NCI-H748 (cell line): ENCODE measurements around the gene UCP2.
"Not testable (repeated sequence)": the region's sequence is repeated elsewhere in the genome, so short reads cannot be mapped to it uniquely, and the experiment has no call there.

Experiments
- DNase-seq: peaks from one replicate; lab custom pipeline; 2025; ENCODE audit not compliant: unreplicated experiment; lab: John Stamatoyannopoulos, UW

Gene UCP2

GRCh38 chr11:73996161-73996747 is 13.6 kb upstream of the UCP2 start:
- DNase-seq = no peak

- no peak for DNase-seq
Measured at GRCh38 chr11:73995731-73996130, 13.1 kb upstream of the UCP2 start.

- DNase-seq = no peak
Measured at GRCh38 chr11:73995247-73995646, 12.6 kb upstream of the UCP2 start.

DNA sequence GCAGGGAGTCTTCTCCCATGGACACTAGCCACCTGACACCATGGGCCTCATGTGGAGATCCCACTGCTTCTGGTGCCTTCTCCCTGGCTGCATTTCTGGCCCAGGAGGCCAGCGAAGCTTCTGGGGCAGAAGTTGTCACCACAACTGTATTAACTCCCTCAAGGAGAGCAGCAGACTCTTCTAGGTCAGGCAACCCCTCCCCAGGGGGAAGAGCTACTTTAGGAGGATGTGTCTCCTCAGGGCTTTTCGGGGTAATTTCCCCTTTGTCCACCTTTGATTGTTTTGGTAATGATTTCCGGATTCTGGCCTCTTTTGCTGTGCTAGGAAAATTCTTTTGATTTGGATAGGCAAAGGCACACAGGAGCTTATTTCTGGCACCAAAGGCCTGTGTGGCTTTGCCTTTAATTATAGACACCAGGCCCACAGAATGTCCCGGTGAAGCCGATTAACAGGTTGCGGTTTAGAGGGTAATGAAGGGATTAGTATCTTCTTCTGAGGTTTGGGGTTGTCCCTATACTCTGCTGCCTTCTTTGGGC is 8.9 kb upstream of the UCP2 start:
- DNase-seq = no peak

GRCh38 chr11:73990730-73991129 is 8.1 kb upstream of the UCP2 start:
- no peak for DNase-seq

DNA sequence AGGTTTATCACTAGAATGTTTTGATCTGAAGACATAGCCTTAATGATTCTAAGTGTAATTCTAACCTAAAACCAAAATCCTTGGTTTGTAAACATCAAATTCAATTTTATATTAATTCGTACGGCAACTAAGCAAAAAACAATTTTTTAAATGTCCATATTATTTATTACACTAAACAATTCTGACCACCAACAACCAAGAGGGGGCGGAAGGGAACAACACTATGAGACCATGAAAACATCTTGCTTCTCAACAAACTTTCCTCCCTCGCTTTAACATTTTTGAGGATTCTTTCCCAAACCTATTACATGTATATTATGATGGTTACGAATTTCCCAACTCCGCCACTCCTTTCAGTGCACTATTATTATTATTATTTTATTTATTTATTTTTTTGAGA is 6.5 kb upstream of the UCP2 start:
- no peak for DNase-seq

- DNase-seq = no peak
Measured at GRCh38 chr11:73988227-73988626, 5.6 kb upstream of the UCP2 start.

DNA sequence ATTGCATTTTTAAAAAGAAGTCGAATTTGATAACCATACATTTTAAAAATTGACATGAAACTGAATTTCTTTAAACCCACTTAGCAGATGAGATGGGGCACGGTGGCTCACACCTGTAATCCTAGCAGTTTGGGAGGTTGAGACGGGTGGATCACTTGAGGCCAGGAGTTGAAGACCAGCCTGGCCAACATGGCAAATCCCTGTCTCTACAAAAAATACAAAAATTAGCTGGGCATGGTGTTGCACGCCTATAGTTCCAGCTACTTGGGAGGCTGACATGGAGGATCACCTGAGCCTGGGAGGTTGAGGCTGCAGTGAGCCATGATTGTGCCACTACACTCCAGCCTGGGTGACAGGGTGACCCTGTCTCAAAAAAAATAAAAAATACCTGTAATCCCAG is 3.0 kb upstream of the UCP2 start:
- not testable (repeated sequence) for DNase-seq

DNA sequence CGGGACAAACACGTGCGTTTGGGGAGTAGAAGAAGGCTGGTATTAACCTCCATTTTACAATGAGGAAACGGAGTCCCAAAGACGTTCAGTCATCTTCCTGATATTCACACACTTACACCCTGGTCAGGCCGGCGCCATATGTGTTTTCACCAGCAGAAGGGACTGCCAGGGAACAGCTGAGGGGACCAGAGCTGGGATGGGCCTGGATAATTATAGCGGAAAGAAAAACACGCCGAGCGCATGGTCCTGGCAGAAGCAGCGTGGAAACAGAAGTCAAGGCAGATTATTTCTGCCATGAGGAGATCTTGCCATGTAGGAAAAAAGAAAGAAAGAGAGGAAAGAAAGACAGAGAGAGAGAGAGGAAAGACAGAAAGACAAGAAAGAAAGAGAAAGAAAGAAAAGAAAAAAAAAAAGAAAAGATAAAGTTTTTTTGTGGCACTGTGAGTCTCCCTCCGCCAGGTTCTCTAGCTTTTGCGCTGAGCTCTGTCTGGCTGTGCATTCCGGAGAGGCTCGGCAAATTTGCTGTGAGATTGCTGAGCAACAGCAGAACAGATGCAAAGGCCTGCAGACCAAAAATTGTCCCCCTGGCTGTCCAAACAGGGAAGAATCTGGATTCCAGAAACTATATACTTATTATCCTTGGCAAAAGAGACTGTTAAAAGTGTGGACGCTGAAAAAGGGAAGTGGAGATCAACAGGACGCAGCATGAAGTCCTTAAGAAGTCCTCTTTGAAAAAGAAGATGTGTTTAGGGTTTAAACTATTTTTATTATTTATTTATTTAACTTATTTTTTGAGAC is 1.3 kb upstream of the UCP2 start:
- peak; percentile 78 for DNase-seq

GRCh38 chr11:73982990-73983740 is 522 bp upstream of the UCP2 start:
- peak; percentile 98 for DNase-seq

DNA sequence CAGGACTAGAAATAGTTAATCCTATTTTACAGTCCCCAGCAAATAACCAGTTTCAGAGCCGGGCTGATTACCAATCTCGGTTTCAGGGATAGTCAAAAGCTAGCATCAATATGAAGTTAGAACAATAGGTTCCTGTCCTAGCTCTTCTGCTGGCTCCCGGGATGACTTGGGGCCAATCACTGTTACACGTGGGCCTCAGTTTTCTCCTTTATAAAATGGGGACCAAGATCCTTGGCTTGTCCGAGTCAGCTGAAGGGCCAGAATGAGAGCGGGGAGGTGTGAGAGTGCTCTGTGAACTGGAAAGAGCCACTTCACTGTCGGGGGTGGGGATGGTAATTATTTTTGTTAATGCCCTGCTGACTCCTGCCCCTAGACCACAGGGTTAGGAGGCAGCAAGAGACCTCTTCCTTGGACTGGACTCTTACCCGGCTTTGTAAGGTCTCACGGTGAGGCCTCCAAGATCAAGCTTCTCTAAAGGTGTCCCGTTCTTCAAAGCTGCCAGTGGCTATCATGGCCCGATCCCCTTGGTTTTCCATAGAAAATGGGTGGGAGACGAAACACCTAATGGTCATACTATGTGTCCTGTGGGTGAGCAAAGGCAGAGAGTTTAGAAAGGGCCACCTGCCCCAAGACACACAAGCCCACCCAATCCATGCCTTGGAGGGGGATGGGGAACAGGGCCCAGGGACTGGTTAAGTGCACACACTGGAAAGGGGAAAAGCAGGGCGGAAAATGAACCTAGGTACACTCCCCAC is 1.4 kb downstream of the UCP2 start:
- no peak for DNase-seq

DNA sequence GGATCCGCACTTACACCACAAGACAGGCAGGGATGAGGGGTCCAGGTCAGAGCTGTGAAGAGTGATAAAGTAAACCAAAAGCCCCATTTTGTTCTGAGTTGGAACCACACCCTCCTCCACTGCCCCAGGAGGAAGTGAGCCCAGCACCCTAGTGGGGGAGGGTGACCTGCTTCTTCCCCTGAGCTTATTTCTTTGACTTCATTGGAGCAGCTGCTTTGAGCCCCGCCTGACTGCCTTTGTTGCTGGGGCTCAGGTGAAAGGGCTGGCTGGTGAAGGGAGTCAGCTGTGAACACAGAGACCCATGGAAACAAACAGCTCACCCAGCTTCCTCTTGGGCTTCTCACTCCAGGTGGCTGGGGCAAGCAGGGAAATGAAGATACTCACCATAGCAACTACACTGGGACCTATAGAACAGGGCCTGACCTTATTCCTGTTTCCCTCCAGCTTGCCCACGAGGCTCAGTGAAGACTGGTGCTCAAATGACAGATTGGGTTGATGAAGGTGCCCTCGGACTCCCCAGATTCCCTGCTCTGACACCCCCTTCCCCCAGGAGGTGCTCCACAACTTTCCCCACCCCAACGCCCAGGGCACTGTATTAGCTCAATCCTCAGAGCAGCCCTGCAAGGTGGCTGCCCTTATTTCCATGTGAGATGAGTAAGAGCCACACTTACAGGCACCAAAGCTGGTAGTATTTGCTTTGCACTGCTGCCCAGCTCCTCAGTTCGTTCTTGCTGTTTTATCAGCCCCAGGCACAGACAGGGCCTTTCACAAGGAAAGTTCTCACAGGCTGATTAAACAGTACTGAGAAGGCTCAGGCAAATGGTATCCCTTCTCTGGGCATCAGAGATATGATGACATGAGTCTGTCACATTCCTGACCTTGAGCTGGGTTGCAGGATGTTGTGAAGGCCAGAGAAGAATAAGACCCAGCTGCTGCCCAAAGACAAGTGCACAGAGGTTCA is 2.4 kb downstream of the UCP2 start:
- DNase-seq = peak; percentile 65

DNA sequence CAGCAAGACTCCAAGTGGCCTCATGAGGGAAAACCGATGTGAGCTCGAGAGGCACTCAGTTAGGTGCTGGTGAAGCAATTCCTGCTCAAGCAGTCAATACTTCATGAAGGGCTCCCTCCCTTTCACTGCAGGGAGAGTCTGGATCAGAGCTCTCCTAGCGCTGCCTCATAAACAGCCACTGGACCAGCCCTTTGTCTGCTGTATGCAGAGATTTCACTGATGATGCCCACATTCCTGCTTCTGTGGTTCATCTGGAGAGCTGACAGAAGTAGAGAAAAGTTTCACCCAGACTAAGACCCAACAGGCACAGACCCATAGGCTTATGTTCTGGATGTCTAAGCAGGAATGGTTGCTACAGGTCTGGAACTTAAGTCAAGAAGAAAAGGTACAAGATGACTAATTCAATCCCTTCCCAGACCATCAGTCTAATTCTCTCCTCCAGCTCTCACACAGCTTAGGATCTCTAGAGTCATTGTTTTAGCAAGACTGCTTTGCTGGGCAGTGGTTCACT is 4.0 kb downstream of the UCP2 start:
- DNase-seq = no peak

GRCh38 chr11:73977856-73978519 is 4.7 kb downstream of the UCP2 start:
- no peak for DNase-seq

- DNase-seq = no peak
Measured at GRCh38 chr11:73976451-73977151, 6.0 kb downstream of the UCP2 start.

DNA sequence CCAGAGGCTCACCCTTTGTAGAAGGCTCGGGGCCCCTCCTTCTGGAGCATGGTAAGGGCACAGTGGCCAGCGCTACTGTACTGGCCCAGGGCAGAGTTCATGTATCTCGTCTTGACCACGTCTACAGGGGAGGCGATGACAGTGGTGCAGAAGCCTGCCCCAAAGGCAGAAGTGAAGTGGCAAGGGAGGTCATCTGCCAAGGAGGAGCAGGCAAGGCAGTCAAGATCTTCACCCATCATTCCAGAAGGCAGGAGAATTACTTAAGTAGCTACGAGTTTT is 7.2 kb downstream of the UCP2 start:
- DNase-seq = no peak

- no peak for DNase-seq
Measured at GRCh38 chr11:73974604-73975478, 7.8 kb downstream of the UCP2 start.
